Stimulated activated CD8-positive, alpha-beta memory T cell treated with anti-CD3 and anti-CD28 coated beads, Interleukin-12 subunit alpha, Interleukin-12 subunit beta, amount 100 ng/mL, for 1 hour (primary cell): ENCODE measurements around the gene CACHD1.
"Not testable (repeated sequence)": the region's sequence is repeated elsewhere in the genome, so short reads cannot be mapped to it uniquely, and the experiment has no call there.

Experiments used
- DNase-seq: peaks from one replicate; pipeline ENCODE4 v3.0.0-alpha.2; 2020; ENCODE audit warnings: low read depth

Gene CACHD1

DNA sequence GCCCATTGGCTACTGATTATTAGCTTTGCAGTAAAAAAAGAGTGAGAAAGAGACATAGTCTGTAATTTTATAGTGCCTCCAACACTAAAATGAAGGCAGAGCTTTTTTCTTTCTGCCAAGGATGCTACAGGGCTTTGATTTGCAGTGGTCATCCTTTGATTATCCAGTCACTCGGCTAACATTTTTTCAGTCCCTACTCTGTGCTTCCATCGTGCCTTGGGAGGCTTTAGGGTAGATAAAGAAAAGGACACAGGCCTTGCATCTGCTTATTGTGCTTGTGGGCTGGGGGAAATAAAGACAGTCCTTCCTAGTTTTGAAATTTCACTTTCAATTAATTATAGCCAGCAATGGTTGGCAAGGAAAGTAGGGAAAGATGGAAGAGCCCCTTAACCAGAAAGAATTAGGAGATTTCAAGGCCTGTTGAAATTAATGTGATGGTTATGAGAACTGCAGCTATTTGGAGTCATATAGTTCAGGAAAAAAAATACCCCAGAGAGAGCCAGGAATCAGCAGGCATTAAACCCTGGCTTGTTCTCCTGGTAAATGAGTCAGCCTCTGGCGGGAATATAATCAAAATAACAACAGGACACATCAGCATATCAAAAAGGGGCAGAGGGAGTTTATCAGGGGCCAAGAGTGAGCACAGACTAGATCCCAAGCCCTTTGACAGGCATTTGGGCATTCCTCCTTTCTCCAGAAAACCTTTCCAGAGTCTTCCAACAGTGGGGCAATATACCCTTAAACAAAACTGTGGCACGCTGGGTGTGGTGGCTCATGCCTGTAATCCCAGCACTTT, 27.4 kb downstream of the CACHD1 start:
- DNase-seq, result no peak

- no peak for DNase-seq
Measured at GRCh38 chr1:64498325-64498724, 28.4 kb downstream of the CACHD1 start.

DNA sequence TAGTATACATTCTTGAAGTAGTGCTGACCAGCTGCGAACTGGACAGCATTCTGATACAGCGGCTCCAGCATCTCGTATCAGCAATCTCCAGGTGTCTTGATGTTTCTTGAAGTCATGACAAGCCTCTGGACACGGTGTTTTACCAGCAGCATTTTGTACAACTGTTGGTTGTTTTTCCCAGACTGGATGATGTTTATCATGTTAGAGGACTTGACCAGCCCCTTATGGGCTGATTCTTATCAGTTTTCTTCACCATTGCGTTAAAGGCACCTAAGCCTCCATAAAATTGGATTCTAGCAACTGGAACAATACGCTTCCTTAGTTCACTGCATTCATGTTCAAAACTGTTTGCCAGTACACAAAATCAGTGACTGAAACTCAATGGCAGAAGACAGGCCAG, 29.1 kb downstream of the CACHD1 start:
- DNase-seq, result no peak

DNA sequence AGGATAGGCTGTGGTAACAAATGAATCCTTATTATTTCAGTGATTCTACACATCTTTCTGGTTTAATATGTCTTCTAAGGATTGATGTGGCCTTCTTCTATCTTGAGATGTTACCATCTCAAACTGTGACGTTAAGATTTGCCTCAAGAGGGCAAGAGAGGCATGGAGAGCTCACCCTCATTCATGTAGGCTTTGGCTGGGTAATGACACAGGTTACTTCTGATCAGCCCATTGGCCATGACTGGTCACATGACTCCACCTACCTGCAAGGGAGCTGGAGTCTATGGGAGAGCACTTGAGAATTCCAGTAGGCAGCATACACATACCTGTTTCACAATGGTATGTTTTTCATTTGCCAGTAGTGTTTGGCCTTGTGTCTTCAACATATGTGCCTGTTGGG, 30.0 kb downstream of the CACHD1 start:
- no peak for DNase-seq

GRCh38 chr1:64502083-64502482, 32.2 kb downstream of the CACHD1 start:
- no peak for DNase-seq

DNA sequence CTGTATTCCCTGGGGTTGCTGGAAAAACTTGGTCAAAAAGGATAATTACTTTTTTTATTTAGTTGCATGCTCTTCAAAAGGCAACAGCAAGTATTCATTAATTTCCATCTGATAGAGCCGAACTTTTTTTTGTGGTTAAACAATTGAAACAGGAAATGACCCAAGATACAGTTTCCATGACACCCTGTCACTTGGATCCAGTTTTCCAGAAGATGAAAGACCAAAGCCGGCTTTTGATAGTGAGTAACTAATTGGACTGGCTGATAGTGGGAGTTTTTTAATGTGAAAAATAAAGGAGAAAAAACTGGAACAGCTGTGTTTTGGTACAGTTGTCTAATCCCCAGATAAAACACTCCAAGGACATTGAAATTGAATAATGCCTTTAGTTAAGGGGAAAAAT, 33.0 kb downstream of the CACHD1 start:
- no peak for DNase-seq

GRCh38 chr1:64505232-64505943, 35.5 kb downstream of the CACHD1 start:
- DNase-seq, result no peak

DNA sequence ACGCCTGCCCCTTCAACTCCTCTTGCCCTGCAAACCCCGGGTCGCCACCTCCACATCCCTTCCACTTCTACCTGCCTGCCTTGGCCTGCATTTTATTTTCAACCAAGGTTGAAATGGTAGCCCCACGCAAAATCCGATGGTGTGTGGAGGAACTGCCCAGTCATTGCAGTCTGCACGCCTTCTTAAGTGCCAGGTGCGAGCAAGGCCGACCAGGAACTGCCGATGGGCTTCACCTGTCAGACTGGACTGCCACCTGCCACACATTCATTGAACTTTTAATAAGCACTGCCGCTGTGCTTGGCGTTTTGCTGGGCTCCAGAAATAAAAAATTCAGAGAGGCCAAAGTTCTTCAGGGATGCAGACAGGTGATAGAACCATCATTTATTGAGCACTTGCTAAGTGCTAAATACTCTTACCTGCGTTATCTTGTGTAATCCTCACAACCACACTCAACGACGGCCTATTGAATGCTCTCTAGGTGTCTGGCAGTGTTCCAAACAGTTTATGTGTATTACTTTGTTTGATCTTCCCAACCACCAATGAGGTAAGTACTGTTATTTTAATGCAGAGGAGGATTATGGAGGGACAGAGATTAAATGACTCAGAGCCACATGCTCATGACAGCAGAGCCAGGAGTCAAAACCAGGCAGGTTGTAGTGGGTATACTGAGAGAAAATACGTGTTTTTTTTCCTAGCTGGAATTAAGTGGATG, 36.2 kb downstream of the CACHD1 start:
- no peak for DNase-seq

GRCh38 chr1:64508629-64509028, 38.7 kb downstream of the CACHD1 start:
- DNase-seq, result no peak

GRCh38 chr1:64511044-64511443, 41.1 kb downstream of the CACHD1 start:
- no peak for DNase-seq

- DNase-seq, result not testable (repeated sequence)
Measured at GRCh38 chr1:64512206-64512605, 42.3 kb downstream of the CACHD1 start.

- no peak for DNase-seq
Measured at GRCh38 chr1:64513545-64513944, 43.6 kb downstream of the CACHD1 start.

- no peak for DNase-seq
Measured at GRCh38 chr1:64514197-64514765, 44.4 kb downstream of the CACHD1 start.

DNA sequence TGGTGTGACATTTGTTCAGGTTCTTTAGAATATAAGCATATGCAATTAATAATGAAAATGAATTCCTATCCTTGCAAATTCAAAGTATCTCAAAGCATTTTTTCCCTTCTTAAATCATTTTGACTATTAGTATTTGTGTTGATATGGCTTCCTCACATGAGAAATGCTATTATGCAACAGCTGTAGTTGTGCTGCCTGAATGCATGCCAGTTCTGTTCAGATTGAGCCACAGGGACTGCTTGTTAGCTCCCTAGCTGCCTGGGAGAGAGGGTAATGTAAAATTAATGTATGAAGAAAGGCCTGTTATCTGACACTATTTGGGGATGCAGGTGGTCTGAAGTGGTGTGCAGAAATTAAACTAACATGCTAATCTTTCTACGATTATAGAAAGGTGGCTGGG, 45.5 kb downstream of the CACHD1 start:
- no peak for DNase-seq

- no peak for DNase-seq
Measured at GRCh38 chr1:64516301-64516700, 46.4 kb downstream of the CACHD1 start.

DNA sequence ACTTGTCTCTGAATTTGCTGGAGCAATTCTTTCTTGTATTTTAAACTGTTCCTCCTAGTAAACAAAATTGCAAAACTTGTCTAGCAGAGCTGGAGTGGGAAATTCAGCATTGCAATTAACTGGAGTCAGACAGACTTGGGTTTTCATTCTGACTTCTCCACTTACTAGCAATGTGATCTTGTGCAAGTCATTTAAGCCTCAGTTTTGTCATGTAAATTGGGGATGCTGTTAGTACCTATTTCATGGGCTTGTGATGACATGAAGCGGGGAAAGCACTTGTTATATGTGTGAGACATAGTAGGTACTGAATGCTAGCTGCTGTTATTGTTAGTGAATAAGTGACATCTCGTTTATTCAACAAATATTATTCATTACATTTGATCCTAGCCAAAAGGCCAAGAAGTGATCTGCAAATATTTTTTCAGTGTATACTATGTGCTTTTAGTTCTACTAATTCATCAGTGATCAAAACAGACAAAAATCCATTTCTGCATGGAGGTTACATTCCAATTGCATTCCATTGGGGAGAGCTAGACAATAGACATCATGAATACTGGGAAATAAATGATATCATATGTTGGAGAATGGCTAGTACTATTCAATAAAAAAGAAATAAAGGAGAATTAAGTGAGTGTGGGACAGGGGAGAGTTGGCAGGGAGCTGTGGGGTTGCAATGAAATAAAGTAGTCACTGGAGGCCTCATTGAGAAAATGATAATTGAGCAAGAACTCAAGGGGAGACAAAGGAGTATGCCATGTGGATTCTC, 47.1 kb downstream of the CACHD1 start:
- DNase-seq, result no peak

- DNase-seq, result no peak
Measured at GRCh38 chr1:64517640-64518039, 47.7 kb downstream of the CACHD1 start.

GRCh38 chr1:64518692-64519481, 49.0 kb downstream of the CACHD1 start:
- DNase-seq, result no peak

- no peak for DNase-seq
Measured at GRCh38 chr1:64519901-64520300, 50.0 kb downstream of the CACHD1 start.

DNA sequence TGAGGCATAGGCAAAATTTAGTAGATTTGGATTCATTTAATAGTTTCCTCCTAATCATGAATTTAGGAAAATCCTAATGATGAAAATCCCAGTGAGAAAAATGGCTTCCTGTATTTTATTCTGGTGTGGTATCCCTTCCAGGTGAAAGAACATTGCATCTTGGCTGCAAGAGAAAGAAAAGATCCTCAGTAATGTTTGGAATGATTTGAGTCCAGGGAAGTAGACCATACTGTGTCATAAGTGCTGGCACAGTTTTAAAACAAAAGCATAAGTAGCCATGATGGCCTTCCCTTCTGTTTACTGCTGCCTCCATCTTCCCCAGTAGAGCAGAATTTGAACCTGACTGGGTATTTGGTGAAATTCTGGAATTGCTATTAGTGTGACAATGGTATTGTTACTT, 52.8 kb downstream of the CACHD1 start:
- no peak for DNase-seq
